MM.1S (cell line): ENCODE results near the gene NEDD8.

Experiments used
- DNase-seq: peaks from one replicate; pipeline ENCODE4 v3.0.0-alpha.2; 2015
- H2AFZ ChIP-seq: fragments of 300-600 bp; sonication (generic); 2 replicates; pipeline ENCODE4 v1.6.0; 2016; ENCODE audit warnings: antibody characterized with exemption, low read length
- H3F3A ChIP-seq: fragments of 300-600 bp; sonication (generic); 2 replicates; pipeline ENCODE4 v1.6.1; 2016; ENCODE audit warnings: mild to moderate bottlenecking, antibody characterized with exemption, low read length, moderate library complexity, mixed read lengths; ENCODE audit not compliant: insufficient read depth
- H3K27ac ChIP-seq: fragments of 300-600 bp; sonication (generic); 2 replicates; pipeline ENCODE4 v1.5.1; 2016; ENCODE audit warnings: mild to moderate bottlenecking, low read length
- H3K27me3 ChIP-seq: fragments of 300-600 bp; sonication (generic); replicated peaks from 2 replicates; pipeline ENCODE4 v1.6.0; 2016; ENCODE audit warnings: low read length; ENCODE audit not compliant: insufficient read depth
- H3K36me3 ChIP-seq: fragments of 300-600 bp; sonication (generic); replicated peaks from 2 replicates; pipeline ENCODE4 v1.6.1; 2016; ENCODE audit warnings: mild to moderate bottlenecking, low read length, mixed read lengths; ENCODE audit not compliant: insufficient read depth
- H3K4me1 ChIP-seq: fragments of 300-600 bp; sonication (generic); 2 replicates; pipeline ENCODE4 v1.6.1; 2016; ENCODE audit warnings: low read length, mixed read lengths
- H3K4me2 ChIP-seq: fragments of 300-600 bp; sonication (generic); 2 replicates; pipeline ENCODE4 v1.6.0; 2016; ENCODE audit warnings: low read depth, low read length
- H3K4me3 ChIP-seq: fragments of 300-600 bp; sonication (generic); 2 replicates; pipeline ENCODE4 v1.5.1; 2016; ENCODE audit warnings: low read length, mixed read lengths
- H3K79me2 ChIP-seq: fragments of 300-600 bp; sonication (generic); 2 replicates; pipeline ENCODE4 v1.6.1; 2016; ENCODE audit warnings: mixed run types, low read length, mixed read lengths
- H3K9ac ChIP-seq: fragments of 300-600 bp; sonication (generic); 2 replicates; pipeline ENCODE4 v1.6.1; 2016; ENCODE audit warnings: low read length, mixed read lengths
- H3K9me2 ChIP-seq: fragments of 300-600 bp; sonication (generic); replicated peaks from 2 replicates; pipeline ENCODE4 v1.6.1; 2016; ENCODE audit warnings: mild to moderate bottlenecking, low read length, mixed read lengths; ENCODE audit not compliant: insufficient read depth
- H3K9me3 ChIP-seq: fragments of 300-600 bp; sonication (generic); replicated peaks from 2 replicates; pipeline ENCODE4 v1.6.1; 2016; ENCODE audit warnings: mild to moderate bottlenecking, low read length, mixed read lengths; ENCODE audit not compliant: insufficient read depth
- H4K20me1 ChIP-seq: fragments of 300-600 bp; sonication (generic); 2 replicates; pipeline ENCODE4 v1.6.1; 2016; ENCODE audit warnings: mild to moderate bottlenecking, low read length, moderate library complexity, mixed read lengths; ENCODE audit not compliant: insufficient read depth
- CTCF ChIP-seq: fragments of 300-600 bp; sonication (generic); IDR thresholded peaks from 2 replicates; pipeline ENCODE4 v1.5.1; 2016; ENCODE audit warnings: antibody characterized with exemption, low read length, mixed read lengths
- EZH2 ChIP-seq: fragments of 300-600 bp; sonication (generic); optimal IDR thresholded peaks from 2 replicates; pipeline ENCODE3; 2017; ENCODE audit warnings: low read depth, mild to moderate bottlenecking, antibody characterized with exemption, low read length, mixed read lengths
- EZH2phosphoT487 ChIP-seq: fragments of 300-600 bp; sonication (generic); IDR thresholded peaks from 2 replicates; pipeline ENCODE4 v1.6.1; 2018; ENCODE audit warnings: antibody characterized with exemption, low read length

The NEDD8 gene

DNA sequence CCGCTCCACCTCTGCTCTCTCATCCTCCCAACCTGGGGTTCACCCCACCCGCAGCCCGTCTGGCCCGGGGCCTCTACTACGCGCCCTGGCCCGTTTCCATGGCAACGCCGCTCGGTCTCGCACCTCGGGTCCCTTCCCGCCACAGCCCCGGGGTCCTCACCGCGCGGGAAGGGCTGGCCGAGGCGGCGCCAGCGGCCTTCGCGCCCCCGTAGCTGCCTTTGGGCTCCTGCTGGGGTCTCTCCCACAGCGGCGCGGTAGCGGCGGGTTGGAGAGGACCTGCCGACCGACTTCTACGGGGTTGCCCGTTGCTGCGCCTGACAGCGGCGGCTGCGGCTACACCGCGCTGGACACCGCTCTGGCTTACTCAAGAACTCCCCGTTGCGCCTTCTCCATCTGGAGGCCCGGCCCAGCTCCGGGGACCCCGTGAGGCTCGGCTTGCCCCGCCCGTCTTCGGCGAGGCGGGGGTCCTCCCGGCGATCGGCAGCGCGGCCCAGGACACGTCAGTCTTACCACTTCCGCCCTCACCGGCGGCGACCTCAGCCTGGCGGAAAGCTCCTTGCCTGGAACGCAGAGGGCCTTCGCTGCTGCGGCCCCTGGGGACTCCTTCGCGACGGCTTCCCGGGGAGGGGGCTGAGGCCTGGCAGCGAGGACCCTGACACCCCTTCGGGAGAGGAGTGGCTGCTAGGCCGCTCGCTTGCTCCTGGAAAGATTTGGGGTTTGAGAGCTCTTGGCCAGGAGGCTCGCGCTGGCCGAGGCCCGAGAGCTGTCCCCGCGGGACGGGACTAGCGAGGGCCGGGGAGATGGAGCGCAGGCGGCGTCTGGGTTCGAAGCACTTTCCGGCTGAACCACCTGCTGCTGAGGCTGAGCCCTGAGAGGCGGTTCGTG, 36.7 kb downstream of the NEDD8 start, which contains the start of gene TM9SF1:
Gene TM9SF1 (minus strand): TSS at position 256 of the 885 bp plus-strand sequence. CDS start 422 bp downstream, outside the sequence.
- peak within 1 kb of the TSS; percentile 70 for H2AFZ ChIP-seq
- peak within 1 kb of the TSS; percentile 88 for H3K27ac ChIP-seq
- H3K9ac ChIP-seq, result peak within 1 kb of the TSS; percentile 99
- H4K20me1 ChIP-seq, result no peaks in the 10 kb centered on the region
- no peaks in the 10 kb centered on the region for H3K36me3 ChIP-seq
- peak; percentile 72 for DNase-seq
- peak within 1 kb of the TSS; percentile 71 for H3K4me2 ChIP-seq
- no peak for TF ChIP-seq EZH2
- TF ChIP-seq CTCF, result no peak
- TF ChIP-seq EZH2phosphoT487, result no peak
- H3K79me2 ChIP-seq, result peaks cover 23% of the 10 kb centered on the region
- peak within 1 kb of the TSS; percentile 80 for H3K4me3 ChIP-seq
- no peaks in the 10 kb centered on the region for H3K27me3 ChIP-seq
- no peaks in the 10 kb centered on the region for H3K9me3 ChIP-seq
- H3K9me2 ChIP-seq, result no peaks in the 10 kb centered on the region
- peaks cover 7% of the 10 kb centered on the region; the same call in 1 of the 2 replicates for H3F3A ChIP-seq
- peaks cover 5% of the 10 kb centered on the region; the same call in 1 of the 2 replicates for H3K4me1 ChIP-seq

DNA sequence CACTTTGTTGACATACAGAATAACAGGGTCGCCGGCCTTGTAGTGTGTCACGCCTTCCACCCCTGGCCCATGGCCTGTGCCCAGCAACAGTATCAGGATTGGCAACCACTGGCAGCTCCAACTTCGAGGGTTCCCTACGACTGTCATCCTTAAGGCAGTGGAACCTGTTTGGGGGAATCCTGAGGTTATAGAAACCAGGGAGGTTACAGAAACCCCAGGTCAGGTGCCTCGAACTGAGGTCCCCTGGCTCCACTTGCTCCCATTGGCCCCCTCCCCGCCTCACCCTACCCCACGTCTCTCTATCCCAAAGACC, 37.3 kb downstream of the NEDD8 start:
- H3K36me3 ChIP-seq, result no peaks in the 10 kb centered on the region
- peaks cover 7% of the 10 kb centered on the region; the same call in 1 of the 2 replicates for H3F3A ChIP-seq
- H3K27ac ChIP-seq, result peak overlapping the region; percentile 88; the same call in 1 of the 2 replicates
- no peak for DNase-seq
- peak overlapping the region; percentile 80 for H3K4me3 ChIP-seq
- H2AFZ ChIP-seq, result peak overlapping the region; percentile 70
- TF ChIP-seq EZH2 (no peak), CTCF (no peak), EZH2phosphoT487 (no peak)
- H3K9ac ChIP-seq, result peak overlapping the region; percentile 99
- peaks cover 5% of the 10 kb centered on the region; the same call in 1 of the 2 replicates for H3K4me1 ChIP-seq
- H3K79me2 ChIP-seq, result peaks cover 23% of the 10 kb centered on the region
- no peaks in the 10 kb centered on the region for H3K27me3 ChIP-seq
- H3K9me2 ChIP-seq, result no peaks in the 10 kb centered on the region
- H3K4me2 ChIP-seq, result peak overlapping the region; percentile 71; the same call in 1 of the 2 replicates
- H3K9me3 ChIP-seq, result no peaks in the 10 kb centered on the region
- no peaks in the 10 kb centered on the region for H4K20me1 ChIP-seq

- H4K20me1 ChIP-seq, result no peaks in the 10 kb centered on the region
- 0 out of 2 replicates have a peak overlapping the region, but pooled peaks have one; percentile 70 for H2AFZ ChIP-seq
- H3F3A ChIP-seq, result peaks cover 9% of the 10 kb centered on the region
- no peak overlapping the region for H3K27ac ChIP-seq
- peak overlapping the region; percentile 80 for H3K4me3 ChIP-seq
- no peaks in the 10 kb centered on the region for H3K27me3 ChIP-seq
- no peaks in the 10 kb centered on the region for H3K36me3 ChIP-seq
- H3K4me1 ChIP-seq, result peaks cover 5% of the 10 kb centered on the region; the same call in 1 of the 2 replicates
- H3K9me3 ChIP-seq, result no peaks in the 10 kb centered on the region
- H3K9me2 ChIP-seq, result no peaks in the 10 kb centered on the region
- peak overlapping the region; percentile 71; the same call in 1 of the 2 replicates for H3K4me2 ChIP-seq
- DNase-seq, result no peak
- peaks cover 23% of the 10 kb centered on the region for H3K79me2 ChIP-seq
- TF ChIP-seq EZH2phosphoT487 (no peak), CTCF (no peak), EZH2 (no peak)
- peak overlapping the region; percentile 99; the same call in 1 of the 2 replicates for H3K9ac ChIP-seq
Observed at GRCh38 chr14:24194186-24194872, 37.8 kb downstream of the NEDD8 start.
